ENCODE results near the gene PARD3B.

GRCh38 chr2:204664708-204665121, 119.4 kb downstream of the PARD3B start:
- TF ChIP-seq CTCF (conservative IDR thresholded peaks at IDR 0.05; ENCODE audit: low read depth, low read length) (no peak), EZH2phosphoT487 (IDR thresholded peaks at IDR 0.05; ENCODE audit: borderline replicate concordance, low read length) (no peak)

Data from PC-3 (cell line).